ENCODE results near the gene MCIDAS.

DNA sequence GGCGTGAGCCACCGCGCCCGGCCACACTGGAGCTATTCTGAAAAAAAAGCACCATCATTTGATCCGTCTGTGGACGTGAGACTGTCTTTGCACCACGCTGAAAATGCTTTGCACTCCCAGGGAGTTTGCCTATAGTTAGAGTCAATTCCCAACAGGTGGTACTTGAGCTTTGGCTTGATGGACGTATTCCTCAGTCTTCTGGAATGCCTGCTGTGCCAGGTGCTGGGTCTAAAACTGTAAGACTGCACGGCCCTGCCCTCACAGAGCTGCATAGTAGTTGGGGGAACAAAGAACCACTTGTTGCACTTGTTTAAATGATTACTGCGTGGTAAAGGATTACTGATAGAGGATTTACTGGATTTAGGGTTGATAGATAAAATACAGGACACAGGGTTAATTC, 9.7 kb upstream of the MCIDAS start:
- no peak for TF ChIP-seq POLR2A (IDR thresholded peaks at IDR 0.05)
- TF ChIP-seq, protein P1, sequence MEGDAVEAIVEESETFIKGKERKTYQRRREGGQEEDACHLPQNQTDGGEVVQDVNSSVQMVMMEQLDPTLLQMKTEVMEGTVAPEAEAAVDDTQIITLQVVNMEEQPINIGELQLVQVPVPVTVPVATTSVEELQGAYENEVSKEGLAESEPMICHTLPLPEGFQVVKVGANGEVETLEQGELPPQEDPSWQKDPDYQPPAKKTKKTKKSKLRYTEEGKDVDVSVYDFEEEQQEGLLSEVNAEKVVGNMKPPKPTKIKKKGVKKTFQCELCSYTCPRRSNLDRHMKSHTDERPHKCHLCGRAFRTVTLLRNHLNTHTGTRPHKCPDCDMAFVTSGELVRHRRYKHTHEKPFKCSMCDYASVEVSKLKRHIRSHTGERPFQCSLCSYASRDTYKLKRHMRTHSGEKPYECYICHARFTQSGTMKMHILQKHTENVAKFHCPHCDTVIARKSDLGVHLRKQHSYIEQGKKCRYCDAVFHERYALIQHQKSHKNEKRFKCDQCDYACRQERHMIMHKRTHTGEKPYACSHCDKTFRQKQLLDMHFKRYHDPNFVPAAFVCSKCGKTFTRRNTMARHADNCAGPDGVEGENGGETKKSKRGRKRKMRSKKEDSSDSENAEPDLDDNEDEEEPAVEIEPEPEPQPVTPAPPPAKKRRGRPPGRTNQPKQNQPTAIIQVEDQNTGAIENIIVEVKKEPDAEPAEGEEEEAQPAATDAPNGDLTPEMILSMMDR (IDR thresholded peaks at IDR 0.05): no peak
- no peak for TF ChIP-seq EP300 (IDR thresholded peaks at IDR 0.05)
- no peak for TF ChIP-seq POLR2AphosphoS5 (IDR thresholded peaks at IDR 0.05)

Data from upper lobe of left lung (tissue), 4 donors.